GM10248 (cell line): ENCODE measurements around the gene FGF14.

Experiments
- CTCF ChIA-PET: fragments of 300-600 bp; sonication (Branson Sonifier 250); formaldehyde crosslinking; extraction: SDS; loops from one replicate; lab custom pipeline; 2021; ENCODE audit warnings: antibody characterized with exemption; lab: Yijun Ruan, JAX
- POLR2A ChIA-PET: fragments of 350-650 bp; sonication (Branson Sonifier 250); formaldehyde crosslinking; extraction: SDS; loops from one replicate; lab custom pipeline; 2020; ENCODE audit warnings: antibody characterized with exemption; lab: Yijun Ruan, JAX
- DNase-seq: peaks from one replicate; pipeline ENCODE4 v3.0.0; 2012; ENCODE audit errors: extremely low spot score
- TF ChIP-seq, protein P1 (sequence below): IDR thresholded peaks from 2 replicates; pipeline ENCODE4 v1.5.1; 2012; ENCODE audit warnings: mild to moderate bottlenecking, low read depth; ENCODE audit errors: extremely low read depth, missing control alignments, control extremely low read depth

FGF14 gene

DNA sequence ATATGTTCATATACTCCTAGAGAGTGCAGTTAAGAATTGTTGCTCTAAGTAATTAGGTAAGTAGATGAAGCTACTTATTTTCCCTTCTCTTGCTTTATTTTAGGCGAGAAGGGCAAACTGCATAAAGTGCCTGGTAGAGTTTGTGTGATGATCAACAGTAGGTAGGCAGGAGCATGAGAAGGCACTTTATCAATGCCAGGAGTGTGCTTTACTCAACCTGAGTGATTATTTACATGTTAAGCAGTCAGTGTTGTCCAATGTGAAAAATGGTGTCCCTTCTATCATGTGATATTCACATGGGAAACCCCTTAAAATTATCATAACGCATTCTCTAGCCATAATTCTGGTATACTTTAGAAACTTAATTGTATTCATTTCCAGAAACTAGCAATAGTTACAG lies 655.3 kb downstream of the FGF14 start:
- ChIA-PET CTCF (interaction anchor here (1.1 to 1.3 kb wide), 2 partner anchors 11 to 21 kb away, joined by 3 to 5 read pairs; no protein-coding TSS in a partner anchor), POLR2A (no interaction called here)
- TF ChIP-seq, protein P1, sequence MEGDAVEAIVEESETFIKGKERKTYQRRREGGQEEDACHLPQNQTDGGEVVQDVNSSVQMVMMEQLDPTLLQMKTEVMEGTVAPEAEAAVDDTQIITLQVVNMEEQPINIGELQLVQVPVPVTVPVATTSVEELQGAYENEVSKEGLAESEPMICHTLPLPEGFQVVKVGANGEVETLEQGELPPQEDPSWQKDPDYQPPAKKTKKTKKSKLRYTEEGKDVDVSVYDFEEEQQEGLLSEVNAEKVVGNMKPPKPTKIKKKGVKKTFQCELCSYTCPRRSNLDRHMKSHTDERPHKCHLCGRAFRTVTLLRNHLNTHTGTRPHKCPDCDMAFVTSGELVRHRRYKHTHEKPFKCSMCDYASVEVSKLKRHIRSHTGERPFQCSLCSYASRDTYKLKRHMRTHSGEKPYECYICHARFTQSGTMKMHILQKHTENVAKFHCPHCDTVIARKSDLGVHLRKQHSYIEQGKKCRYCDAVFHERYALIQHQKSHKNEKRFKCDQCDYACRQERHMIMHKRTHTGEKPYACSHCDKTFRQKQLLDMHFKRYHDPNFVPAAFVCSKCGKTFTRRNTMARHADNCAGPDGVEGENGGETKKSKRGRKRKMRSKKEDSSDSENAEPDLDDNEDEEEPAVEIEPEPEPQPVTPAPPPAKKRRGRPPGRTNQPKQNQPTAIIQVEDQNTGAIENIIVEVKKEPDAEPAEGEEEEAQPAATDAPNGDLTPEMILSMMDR, result no peak
- DNase-seq, result no peak

DNA sequence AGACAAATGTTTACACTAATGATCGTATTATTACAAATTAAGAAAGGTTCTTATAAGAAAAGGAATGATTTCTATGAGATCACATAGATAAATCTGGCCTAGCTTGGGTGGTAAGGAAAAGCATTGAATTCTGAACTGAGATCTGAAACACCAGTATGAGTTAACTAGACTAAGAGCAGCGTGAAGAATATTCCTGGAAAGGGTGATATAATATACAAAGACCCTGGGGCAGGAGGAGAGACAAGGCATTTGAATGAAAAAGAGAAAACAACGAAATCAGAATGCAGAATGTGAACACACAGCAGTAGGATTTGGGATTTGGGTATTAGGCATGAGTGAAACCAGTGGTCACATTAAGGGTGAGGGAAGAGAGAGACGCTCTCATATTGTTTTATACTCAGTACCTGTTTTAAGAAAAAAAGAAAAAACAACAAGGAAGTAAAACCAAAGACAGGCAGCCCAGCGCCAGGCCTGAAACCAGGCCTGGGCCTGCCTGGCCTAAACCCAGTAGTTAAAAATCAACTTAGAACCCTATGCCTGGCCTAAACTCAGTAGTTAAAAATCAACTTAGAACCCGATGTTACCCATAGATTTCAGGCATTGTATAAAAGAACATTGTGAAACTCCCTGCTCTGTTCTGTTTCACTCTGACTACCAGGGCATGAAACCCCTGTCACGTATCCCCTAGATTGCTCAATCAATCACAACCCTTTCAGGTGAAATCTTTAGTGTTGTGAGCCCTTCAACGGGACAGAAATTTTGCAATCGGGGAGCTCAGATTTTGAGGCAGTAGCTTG lies 662.3 kb downstream of the FGF14 start:
- CTCF ChIA-PET, result no interaction called here
- POLR2A ChIA-PET, result no interaction called here
- TF ChIP-seq, protein P1, result no peak
- DNase-seq, result no peak

DNA sequence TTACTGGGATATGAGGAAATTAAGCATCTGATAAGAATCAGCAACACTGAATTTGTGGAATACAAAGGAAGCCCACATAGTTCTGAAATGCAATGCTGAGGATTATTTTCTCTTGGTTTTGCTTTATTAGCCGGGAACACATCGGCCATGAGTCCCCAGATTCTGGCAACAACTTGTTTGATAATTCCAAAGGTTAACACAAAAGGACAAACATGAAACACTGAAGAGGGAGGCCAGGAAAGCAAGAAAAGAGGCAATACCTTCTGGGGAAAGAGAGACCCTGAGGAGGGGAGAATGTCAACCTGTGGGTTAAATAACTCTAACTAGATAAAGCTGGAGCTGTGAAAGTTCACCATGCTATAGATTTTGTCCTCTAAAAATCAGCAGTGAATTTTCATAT lies 663.5 kb downstream of the FGF14 start:
- TF ChIP-seq, protein P1, result no peak
- POLR2A ChIA-PET, result no interaction called here
- CTCF ChIA-PET, result no interaction called here
- DNase-seq, result no peak

DNA sequence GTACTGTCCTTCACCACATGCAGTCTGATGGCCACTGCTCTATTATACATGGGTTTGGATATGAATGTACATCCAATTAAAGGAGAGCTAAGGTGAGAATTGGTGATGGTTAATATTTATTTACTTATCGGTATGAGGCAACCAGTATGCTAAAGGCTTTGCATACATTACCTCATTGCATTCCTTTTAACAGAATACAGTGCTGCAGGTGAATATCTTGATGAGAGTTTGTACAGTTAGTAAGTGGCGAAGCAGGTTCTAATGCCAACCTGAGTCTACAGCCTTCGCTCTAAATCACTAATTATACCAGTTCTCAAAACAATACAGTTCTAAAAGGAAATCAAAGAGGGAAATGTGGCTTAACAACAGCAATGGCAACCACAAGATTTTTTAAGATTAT lies 665.3 kb downstream of the FGF14 start:
- ChIA-PET CTCF (no interaction called here), POLR2A (no interaction called here)
- TF ChIP-seq, protein P1, result no peak
- DNase-seq, result no peak

DNA sequence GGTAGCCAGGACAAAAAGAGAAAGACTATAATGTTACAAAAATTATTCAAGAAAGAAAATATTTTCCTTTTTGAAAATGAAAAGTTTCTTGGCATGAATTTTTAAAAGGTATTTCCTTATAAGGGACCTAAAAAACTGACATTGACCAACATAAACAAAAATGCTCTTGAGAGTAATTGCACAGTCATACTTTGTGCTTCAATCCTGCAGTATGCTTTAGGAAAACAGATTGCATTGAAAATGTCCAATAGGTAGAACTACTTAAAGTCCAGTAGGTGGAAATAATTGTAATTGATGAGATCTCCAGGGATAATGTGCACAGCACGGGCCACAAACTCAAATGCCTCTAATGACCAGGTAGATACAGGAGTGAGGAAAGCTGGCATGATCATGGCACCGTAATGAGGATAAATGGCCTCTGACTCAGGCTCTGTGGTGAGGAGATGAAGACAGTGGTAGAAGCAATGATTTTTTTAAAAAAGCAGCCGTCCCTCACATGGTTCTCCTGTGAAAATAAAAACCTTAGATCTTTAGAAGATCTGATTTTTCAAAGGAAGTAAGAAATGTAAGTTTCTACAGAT lies 671.3 kb downstream of the FGF14 start:
- TF ChIP-seq, protein P1, result no peak
- ChIA-PET CTCF (no interaction called here), POLR2A (no interaction called here)
- DNase-seq, result no peak

DNA sequence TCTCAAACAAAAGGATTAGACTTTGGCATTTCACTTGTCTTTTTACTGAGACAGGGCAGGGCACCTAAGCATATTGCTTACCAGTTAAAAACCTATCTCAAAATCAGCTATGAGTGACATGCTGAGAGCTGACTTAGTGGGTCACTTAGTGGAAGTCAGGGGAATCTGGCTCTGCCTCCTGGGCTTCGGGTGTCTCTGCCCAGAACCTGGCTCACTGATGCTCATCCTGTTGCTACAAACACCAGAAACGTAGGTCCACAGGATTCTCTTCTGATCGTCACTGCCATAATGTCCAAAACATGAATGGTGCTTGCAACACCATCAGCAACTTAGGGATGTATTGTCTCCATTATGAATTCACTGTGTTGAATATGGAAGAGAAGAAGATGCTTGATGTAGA lies 673.2 kb downstream of the FGF14 start:
- POLR2A ChIA-PET, result no interaction called here
- DNase-seq, result no peak
- CTCF ChIA-PET, result no interaction called here
- TF ChIP-seq, protein P1, result no peak
